Aorta (tissue), 5 donors: ENCODE results near the gene MOV10. TPM values are rescaled to one million over a fixed set of nuclear protein-coding genes. Genes with fewer than 3 reads are reported as not detected.

ENCODE experiments used
- ATAC-seq: fragments of 200-7000 bp; cut with Tn5 transposase; one replicate; pipeline ENCODE4 v1.9.1; 2022; ENCODE audit warnings: moderate library complexity; ENCODE audit not compliant: low FRiP score
- DNase-seq, 2 donors: peaks; one replicate each; pipeline ENCODE4 v3.0.0-alpha.2; 2020
- H3K27ac ChIP-seq, 2 donors: one replicate each; pipeline ENCODE4 v1.5.1; 2013; ENCODE audit warnings: low read length in 2 of 2, mild to moderate bottlenecking in 2 of 2, moderate library complexity in 2 of 2, control low read depth in 1 of 2, inconsistent platforms in 1 of 2, low read depth in 1 of 2
- H3K27me3 ChIP-seq, 2 donors: one replicate each; pipeline ENCODE4 v1.6.1; 2013; ENCODE audit warnings: control low read depth in 1 of 2, low read length in 1 of 2, mild to moderate bottlenecking in 1 of 2, moderate library complexity in 1 of 2; ENCODE audit not compliant: insufficient read depth in 2 of 2, control insufficient read depth in 1 of 2
- H3K36me3 ChIP-seq, 2 donors: one replicate each; pipeline ENCODE4 v1.6.1; 2013; ENCODE audit warnings: control low read depth in 1 of 2, low read length in 1 of 2, mild to moderate bottlenecking in 1 of 2; ENCODE audit not compliant: insufficient read depth in 2 of 2, control insufficient read depth in 1 of 2
- H3K4me1 ChIP-seq, 2 donors: one replicate each; pipeline ENCODE4 v1.6.1; 2013; ENCODE audit warnings: low read length in 2 of 2, control low read depth in 1 of 2, mild to moderate bottlenecking in 1 of 2, moderate library complexity in 1 of 2; ENCODE audit not compliant: insufficient read depth in 2 of 2, control insufficient read depth in 1 of 2
- H3K4me3 ChIP-seq, 2 donors: one replicate each; pipeline ENCODE4 v1.5.1; 2013; ENCODE audit warnings: low read length in 2 of 2, control low read depth in 1 of 2, mild to moderate bottlenecking in 1 of 2
- H3K9me3 ChIP-seq: one replicate; pipeline ENCODE4 v1.6.1; 2013; ENCODE audit warnings: mild to moderate bottlenecking, low read length; ENCODE audit not compliant: control insufficient read depth
- WGBS, 2 donors: extraction: QIAGEN DNeasy Blood & Tissue Kit; methylation state at CpG; one replicate each; pipeline ENCODE4 v1.1.7; 2013; 5-methylcytosine and 5-hydroxymethylcytosine counted together
- intact Hi-C, 2 donors: fragments of 100-400 bp; cut with DNase I; formaldehyde crosslinking; loops; one replicate each; pipeline versions ENCODE4 v1.14.2 to v1.15.0; 2022
- long read RNA-seq, 2 donors: library from polyadenylated mRNA; unstranded; transcript quantifications; one replicate each; pipeline ENCODE4 v2.0.0, GENCODE V29; 2020 to 2021
- polyA plus RNA-seq, 2 donors: library from polyadenylated mRNA; stranded (reverse); fragments of 200-250 nt; gene quantifications; one replicate each; pipeline ENCODE4 v1.2.3, GENCODE V29; 2013
- total RNA-seq, 2 donors: library from RNA; stranded (reverse); fragmentation: NEBNext Ultra II Directional; extraction: Animal tissue kit (Norgen Biotek cat#: 25700); gene quantifications; one replicate each; pipeline ENCODE4 v1.2.1, GENCODE V29; 2021
- donor health status: healthy with polysubstance abuse.
- donor health status: Bipolar disorder and iron deficiency.
- donor health status: DM: no; HTN: no; CAD: no.
- donor health status: DM: no; HTN: no; CAD: no.
- donor health status: DM: yes; HTN: yes; CAD: no.

The MOV10 gene
- total RNA-seq (10 to 100 TPM; 29.2 to 61.0 TPM), polyA plus RNA-seq (10 to 100 TPM; 10.8 to 73.4 TPM)
- long read RNA-seq, donor 1, transcript MOV10-203 (21 exons, 3,552 nt) = minor isoform, 5 of 38 reads
- long read RNA-seq, donor 1, transcript MOV10-201 (20 exons, 3,383 nt) = major isoform, 9 of 38 reads
- long read RNA-seq, donor 1, partial matches to known transcripts = 17 of 38 reads
- long read RNA-seq, donor 1, other reads (novel, unspliced or antisense) = 4 of 38 reads
- long read RNA-seq, donor 2, partial matches to known transcripts = 14 of 29 reads
- long read RNA-seq, donor 2, other reads (novel, unspliced or antisense) = 7 of 29 reads

GRCh38 chr1:112674440-112674985 is at the start of gene MOV10:
Gene MOV10, plus strand, starts transcription at chr1:112674659. Its CDS starts 254 bp downstream, at chr1:112674913.
- Histone ChIP-seq H3K4me3 (peak within 1 kb of the TSS; percentile 60 to 83), H3K36me3 (peaks cover 0 to 3% of the 10 kb centered on the region in 2 donors), H3K27ac (peak within 1 kb of the TSS; percentile 9 to 19), H3K9me3 (no peaks in the 10 kb centered on the region), H3K4me1 (no peaks in the 10 kb centered on the region), H3K27me3 (no peaks in the 10 kb centered on the region)
- intact Hi-C loops = loop anchor here (5.0 kb wide), 2 partner anchors 33 to 57 kb away; partner anchors contain the start of genes CAPZA1 (in 1 of the 2), RHOC (in 1 of the 2) and ST7L (in 1 of the 2)
- peak; percentile 84 to 90 for DNase-seq
- 0% methylated on average over 28 to 30 of the region's 30 CpGs for WGBS, 2 donors
- ATAC-seq = peak; percentile 79

- no peak for ATAC-seq
- no peaks in the 10 kb centered on the region for H3K9me3 ChIP-seq
- WGBS, 2 donors = 90 to 91% methylated on average over 2 of the region's 2 CpGs
- peak overlapping the region in 1 of 2 donors; percentile 43 for H3K27ac ChIP-seq
- intact Hi-C loops = no loop called here
- H3K4me1 ChIP-seq = peaks cover 5 to 7% of the 10 kb centered on the region in 2 donors
- H3K36me3 ChIP-seq = peaks cover 0 to 3% of the 10 kb centered on the region in 2 donors
- no peak overlapping the region for H3K4me3 ChIP-seq
- no peaks in the 10 kb centered on the region for H3K27me3 ChIP-seq
- no peak for DNase-seq
Observed at GRCh38 chr1:112625696-112626095, 48.8 kb upstream of the MOV10 start.

GRCh38 chr1:112626193-112626592 is 48.3 kb upstream of the MOV10 start:
- H3K4me1 ChIP-seq = peaks cover 5 to 6% of the 10 kb centered on the region in 2 donors

GRCh38 chr1:112626887-112627286 is 47.6 kb upstream of the MOV10 start:
- no peak overlapping the region for H3K4me3 ChIP-seq
- no peak for ATAC-seq
- H3K4me1 ChIP-seq = peaks cover 5 to 6% of the 10 kb centered on the region in 2 donors
- no peak for DNase-seq
- H3K27me3 ChIP-seq = no peaks in the 10 kb centered on the region
- H3K36me3 ChIP-seq = peaks cover 0 to 3% of the 10 kb centered on the region in 2 donors
- no peaks in the 10 kb centered on the region for H3K9me3 ChIP-seq
- no peak overlapping the region for H3K27ac ChIP-seq
- intact Hi-C loops = no loop called here

More at GRCh38 chr1:112626193-112626592, 48.3 kb upstream of the MOV10 start:
- WGBS, 2 donors = 92 to 93% methylated on average over 5 of the region's 5 CpGs
- Histone ChIP-seq H3K4me3 (no peak overlapping the region), H3K27ac (peak overlapping the region in 1 of 2 donors; percentile 43), H3K27me3 (no peaks in the 10 kb centered on the region), H3K36me3 (peaks cover 0 to 3% of the 10 kb centered on the region in 2 donors), H3K9me3 (no peaks in the 10 kb centered on the region)
- ATAC-seq (no peak), DNase-seq (no peak)
- intact Hi-C loops = no loop called here

DNA sequence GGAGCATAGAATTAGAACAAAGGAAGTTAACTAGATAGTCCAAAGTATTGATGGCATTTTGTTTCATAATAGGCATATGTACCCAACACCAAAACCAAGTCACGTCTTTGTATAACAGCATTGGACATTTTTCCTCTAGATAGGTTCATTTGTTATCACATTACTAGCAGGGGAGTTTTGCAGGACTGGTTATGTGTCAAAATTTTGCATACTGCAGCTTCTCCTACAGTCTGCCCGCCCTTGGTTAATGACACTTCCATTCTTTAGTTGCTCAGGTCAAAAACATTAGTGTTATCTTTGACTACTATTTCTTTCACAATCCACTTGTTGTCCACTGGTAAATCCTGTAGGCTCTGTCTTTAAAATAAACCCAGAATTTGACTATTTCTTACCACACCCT is 45.9 kb upstream of the MOV10 start:
- 86 to 90% methylated on average over 2 of the region's 2 CpGs for WGBS, 2 donors
- H3K36me3 ChIP-seq = peaks cover 0 to 3% of the 10 kb centered on the region in 2 donors

DNA sequence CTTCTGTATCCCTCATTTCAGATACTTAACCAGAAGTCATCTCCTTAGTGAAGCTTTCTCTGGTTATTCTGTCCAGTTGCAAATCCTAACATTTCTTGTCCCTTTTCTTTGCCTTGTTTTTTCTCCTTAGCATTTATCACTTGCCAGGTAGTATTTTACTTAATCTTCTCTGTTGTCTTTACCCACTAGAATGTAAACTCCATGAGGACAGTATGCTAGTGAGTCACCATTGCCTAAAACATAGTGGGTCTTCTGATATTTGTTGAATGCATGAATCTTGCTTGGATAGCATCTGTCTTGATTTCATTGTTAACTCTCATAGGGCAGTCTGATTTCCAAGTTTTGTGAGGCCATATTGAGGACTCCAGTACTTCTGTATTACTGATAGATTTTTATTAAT is 45.2 kb upstream of the MOV10 start:
- no peak for DNase-seq
- intact Hi-C loops = no loop called here

More for the DNA sequence above, 45.9 kb upstream of the MOV10 start:
- Histone ChIP-seq H3K27ac (no peak overlapping the region), H3K27me3 (no peaks in the 10 kb centered on the region), H3K4me1 (peaks cover 5 to 6% of the 10 kb centered on the region in 2 donors), H3K9me3 (no peaks in the 10 kb centered on the region), H3K4me3 (no peak overlapping the region)
- intact Hi-C loops = no loop called here
- DNase-seq = no peak
- ATAC-seq = no peak

GRCh38 chr1:112633628-112634027 is 40.8 kb upstream of the MOV10 start:
- H3K36me3 ChIP-seq = no peaks in the 10 kb centered on the region
- H3K4me3 ChIP-seq = no peak overlapping the region
- intact Hi-C loops = no loop called here
- H3K27ac ChIP-seq = no peak overlapping the region
- 87 to 89% methylated on average over 2 of the region's 2 CpGs for WGBS, 2 donors
- no peak for ATAC-seq
- no peaks in the 10 kb centered on the region for H3K27me3 ChIP-seq
- DNase-seq = no peak
- H3K4me1 ChIP-seq = no peaks in the 10 kb centered on the region
- H3K9me3 ChIP-seq = no peaks in the 10 kb centered on the region

More for the DNA sequence above, 45.2 kb upstream of the MOV10 start:
- no peaks in the 10 kb centered on the region for H3K9me3 ChIP-seq
- no peak for ATAC-seq
- H3K4me1 ChIP-seq = peaks cover 5 to 6% of the 10 kb centered on the region in 2 donors
- peaks cover 0 to 3% of the 10 kb centered on the region in 2 donors for H3K36me3 ChIP-seq
- no peaks in the 10 kb centered on the region for H3K27me3 ChIP-seq
- no peak overlapping the region for H3K4me3 ChIP-seq
- no peak overlapping the region for H3K27ac ChIP-seq

DNA sequence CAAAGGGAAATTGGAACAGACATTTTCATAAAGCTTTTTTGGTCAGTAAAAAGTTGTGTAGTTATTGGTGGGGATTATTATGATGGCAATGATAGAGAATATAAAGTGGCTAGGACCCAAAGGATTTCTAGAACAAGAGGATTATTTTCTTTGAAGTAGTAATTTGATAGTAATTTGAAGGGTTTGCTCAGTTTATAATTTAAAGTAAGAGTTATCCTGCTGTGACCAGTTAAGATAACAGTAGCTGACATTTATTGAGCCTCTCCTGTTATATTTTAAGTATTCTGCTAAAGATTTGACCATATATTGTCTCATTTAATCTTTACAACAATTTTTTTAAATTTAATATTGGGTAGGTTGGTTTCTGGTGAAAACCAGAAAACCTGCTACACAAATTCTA is 40.1 kb upstream of the MOV10 start:
- no peak overlapping the region for H3K4me3 ChIP-seq
- no peak overlapping the region for H3K27ac ChIP-seq
- H3K4me1 ChIP-seq = no peaks in the 10 kb centered on the region
- no peaks in the 10 kb centered on the region for H3K27me3 ChIP-seq
- ATAC-seq (no peak), DNase-seq (no peak)
- no peaks in the 10 kb centered on the region for H3K9me3 ChIP-seq
- intact Hi-C loops = no loop called here
- H3K36me3 ChIP-seq = no peaks in the 10 kb centered on the region

DNA sequence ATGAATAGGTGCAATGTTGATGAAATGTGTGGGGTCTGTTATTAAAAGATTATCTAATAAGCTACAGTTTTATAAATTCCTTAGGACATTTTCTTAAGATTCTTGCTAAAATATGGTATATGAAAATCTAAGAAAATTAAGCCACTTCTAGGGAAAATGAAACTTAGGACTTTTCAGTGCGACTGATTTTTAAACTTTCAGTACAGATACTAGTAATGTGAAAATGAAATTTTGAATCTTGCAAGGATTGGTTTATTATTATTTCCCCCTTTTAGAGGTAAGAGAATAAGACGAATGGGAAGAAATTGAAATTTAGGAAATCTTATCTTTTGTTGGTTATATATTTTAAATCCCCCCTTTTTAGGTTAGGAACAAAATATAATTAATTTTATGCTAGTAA is 38.4 kb upstream of the MOV10 start:
- Histone ChIP-seq H3K36me3 (no peaks in the 10 kb centered on the region), H3K4me3 (no peak overlapping the region), H3K27me3 (no peaks in the 10 kb centered on the region), H3K27ac (no peak overlapping the region), H3K9me3 (no peaks in the 10 kb centered on the region), H3K4me1 (no peaks in the 10 kb centered on the region)
- intact Hi-C loops = loop anchor here in 1 of 2 donors (5.0 kb wide), 1 partner anchor 66 kb away; no protein-coding TSS in a partner anchor
- DNase-seq = no peak
- ATAC-seq = no peak
- 82 to 84% methylated on average over 2 of the region's 2 CpGs for WGBS, 2 donors
